AG04449 (cell line): ENCODE results near the gene MAGEA9.
"Not testable (repeated sequence)": the region's sequence is repeated elsewhere in the genome, so short reads cannot be mapped to it uniquely, and the experiment has no call there.

Experiments used
- CTCF ChIA-PET: fragments of 350-600 bp; formaldehyde crosslinking; extraction: SDS; loops from one replicate; lab custom pipeline; 2021; ENCODE audit warnings: antibody characterized with exemption; lab: Yijun Ruan, JAX
- POLR2A ChIA-PET: fragments of 400-600, 350-600 bp; formaldehyde crosslinking; extraction: SDS; loops from one replicate; lab custom pipeline; 2020; ENCODE audit warnings: antibody characterized with exemption, inconsistent platforms; lab: Yijun Ruan, JAX
- DNase-seq: peaks from one replicate; pipeline ENCODE4 v3.0.0-alpha.2; 2010; ENCODE audit warnings: low read depth, low spot score
- H3K4me3 ChIP-seq: 2 replicates; pipeline ENCODE4 v1.5.1; 2011; ENCODE audit warnings: low read depth, mild to moderate bottlenecking, control low read depth, low read length
- CTCF ChIP-seq: IDR thresholded peaks from one replicate; pipeline ENCODE4 v1.5.1; 2011; ENCODE audit warnings: mild to moderate bottlenecking, moderate library complexity, low read length, control low read depth, inconsistent platforms; ENCODE audit not compliant: insufficient read depth; ENCODE audit errors: missing control alignments

Gene MAGEA9

GRCh38 chrX:149762696-149763614 lies 18.8 kb upstream of the MAGEA9 start:
- TF ChIP-seq CTCF = no peak
- DNase-seq = no peak
- H3K4me3 ChIP-seq = no peak overlapping the region
- ChIA-PET CTCF (no interaction called here), POLR2A (no interaction called here)

DNA sequence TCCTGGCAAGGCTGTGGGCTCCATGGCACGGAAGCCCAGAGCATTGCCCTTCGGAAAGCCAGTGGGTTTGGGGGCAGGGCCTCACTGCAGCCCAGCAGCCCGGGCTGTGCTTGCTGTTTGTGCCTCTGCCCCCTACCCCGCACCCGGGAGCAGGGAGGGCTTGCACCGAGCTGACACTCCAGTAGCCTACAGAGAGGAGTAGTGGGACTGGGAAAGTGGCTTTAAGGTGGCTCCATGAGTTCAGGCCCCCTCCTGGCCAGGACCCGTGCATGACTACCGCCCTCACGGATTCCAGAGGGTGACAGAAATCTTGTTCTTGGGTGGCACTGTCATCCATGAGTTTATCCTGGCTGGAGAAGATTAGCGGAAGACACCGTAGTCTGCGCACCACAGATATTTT lies 11.4 kb upstream of the MAGEA9 start:
- DNase-seq, POLR2A ChIA-PET, CTCF ChIA-PET, H3K4me3 ChIP-seq: not testable (repeated sequence)

DNA sequence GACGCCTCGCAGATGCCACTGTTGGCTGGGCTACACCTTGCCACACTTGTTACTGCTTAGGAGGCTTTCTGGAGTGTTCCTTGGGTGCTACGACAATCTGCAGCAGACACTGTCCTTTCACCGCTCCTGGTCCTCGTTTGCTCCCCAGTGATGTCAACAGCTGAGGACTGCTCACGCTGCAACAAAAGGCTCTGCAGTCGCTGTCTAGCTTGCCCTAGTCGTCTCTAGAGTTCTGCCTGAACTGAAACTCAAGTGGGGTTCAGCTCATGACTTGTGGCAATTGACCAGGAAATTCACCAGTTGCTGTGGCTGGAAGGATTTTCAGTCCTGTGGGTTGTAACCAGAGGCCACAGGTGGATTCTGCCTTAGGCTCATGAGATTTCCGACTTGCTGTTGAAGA lies 8.7 kb upstream of the MAGEA9 start:
- H3K4me3 ChIP-seq, POLR2A ChIA-PET, CTCF ChIA-PET, DNase-seq: not testable (repeated sequence)

DNA sequence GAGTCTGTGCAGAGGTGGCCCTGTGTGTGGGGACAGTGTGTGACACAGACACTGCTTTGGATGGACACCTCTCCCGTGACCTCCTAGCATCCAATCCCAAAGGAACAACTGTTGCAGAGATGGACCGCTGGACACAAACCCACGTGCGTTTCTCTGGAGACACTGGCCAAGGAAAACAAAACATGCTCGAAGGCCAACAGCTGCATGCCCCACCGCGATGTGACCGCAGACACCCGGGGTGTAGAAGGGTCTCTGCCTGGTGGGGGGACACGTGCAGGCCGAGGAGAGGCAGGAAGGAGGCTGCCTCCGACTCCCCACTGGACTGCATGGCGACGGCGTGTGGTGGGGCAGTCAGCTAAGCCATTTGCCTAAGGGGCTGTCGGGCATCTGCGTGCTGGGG lies 8.0 kb upstream of the MAGEA9 start, which contains the start of gene HSFX1:
Gene HSFX1, plus strand, starts transcription at position 301 of the 400 bp plus-strand sequence. CDS start 614 bp downstream, outside the sequence.
- CTCF ChIA-PET, POLR2A ChIA-PET, H3K4me3 ChIP-seq, DNase-seq: not testable (repeated sequence)

DNA sequence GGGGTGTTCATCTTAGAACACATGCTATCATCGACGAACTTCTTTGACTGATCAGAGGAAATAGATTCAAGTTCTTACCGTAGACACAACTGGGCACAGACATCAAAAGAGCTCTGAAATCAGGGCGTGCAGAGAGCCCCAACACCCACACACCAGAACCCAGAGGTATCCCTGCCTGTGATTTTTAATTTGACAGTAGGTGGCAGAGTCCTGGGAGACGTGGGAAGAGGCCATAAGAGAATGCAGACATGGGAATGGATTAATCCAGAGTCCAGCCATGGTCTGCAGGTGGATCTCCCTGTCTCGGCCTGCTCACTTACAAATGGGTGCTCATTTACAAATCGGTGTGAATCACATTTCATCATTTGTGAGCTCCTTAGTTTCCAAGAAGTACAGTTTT lies 3.7 kb upstream of the MAGEA9 start:
- H3K4me3 ChIP-seq, CTCF ChIA-PET, POLR2A ChIA-PET, DNase-seq: not testable (repeated sequence)

- H3K4me3 ChIP-seq, DNase-seq, CTCF ChIA-PET, POLR2A ChIA-PET: not testable (repeated sequence)
Observed at GRCh38 chrX:149795531-149795930, 13.8 kb downstream of the MAGEA9 start.

DNA sequence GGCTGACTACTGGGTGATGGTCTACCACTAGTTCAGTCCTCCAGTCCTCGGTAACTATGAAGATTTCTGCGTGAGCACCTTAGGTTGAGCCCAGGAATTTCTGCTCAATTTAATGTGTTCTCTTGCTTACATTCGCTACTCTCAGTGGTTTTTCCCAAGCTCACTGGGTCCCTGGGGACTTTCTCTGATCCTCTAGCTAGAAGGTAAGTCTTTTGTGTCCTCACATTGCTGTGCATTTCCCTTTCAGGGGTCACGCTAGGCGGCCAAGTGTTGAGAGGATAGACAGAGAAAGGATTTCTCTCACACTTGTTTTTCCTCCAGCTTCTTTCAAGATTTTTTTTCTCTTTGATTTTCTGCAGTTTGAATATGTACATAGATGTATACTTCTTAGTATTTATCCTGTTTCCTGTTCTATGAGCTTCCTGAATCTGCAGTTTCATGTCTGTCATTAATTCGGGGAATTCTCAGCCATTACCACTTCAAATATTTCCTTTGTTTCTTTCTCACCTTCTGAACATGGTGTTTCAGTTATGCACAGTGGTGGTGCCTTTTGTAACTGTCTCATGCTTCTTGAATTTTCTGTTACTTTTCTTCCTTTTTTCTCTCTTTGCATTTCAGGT lies 17.5 kb downstream of the MAGEA9 start:
- DNase-seq = no peak
- CTCF ChIA-PET = no interaction called here
- POLR2A ChIA-PET = no interaction called here
- TF ChIP-seq CTCF = no peak
- no peak overlapping the region for H3K4me3 ChIP-seq

GRCh38 chrX:149799938-149800337 lies 18.2 kb downstream of the MAGEA9 start:
- CTCF ChIA-PET = no interaction called here
- no peak for TF ChIP-seq CTCF
- H3K4me3 ChIP-seq = no peak overlapping the region
- POLR2A ChIA-PET = no interaction called here
- DNase-seq = no peak
